AG09319 (cell line): ENCODE results near the gene CUL2.
A peak's percentile ranks its signal among the peaks of the same experiment; 100 is the strongest.
"Not testable (repeated sequence)": the region's sequence is repeated elsewhere in the genome, so short reads cannot be mapped to it uniquely, and the experiment has no call there.

Experiments
- DNase-seq: peaks from one replicate; pipeline ENCODE4 v3.0.0-alpha.2; 2010; ENCODE audit warnings: low read depth; ENCODE audit errors: extremely low read depth
- CTCF ChIP-seq: IDR thresholded peaks from 2 replicates; pipeline ENCODE4 v1.5.1; 2011; ENCODE audit warnings: low read depth, mild to moderate bottlenecking, inconsistent platforms, low read length, moderate library complexity

Gene CUL2

DNA sequence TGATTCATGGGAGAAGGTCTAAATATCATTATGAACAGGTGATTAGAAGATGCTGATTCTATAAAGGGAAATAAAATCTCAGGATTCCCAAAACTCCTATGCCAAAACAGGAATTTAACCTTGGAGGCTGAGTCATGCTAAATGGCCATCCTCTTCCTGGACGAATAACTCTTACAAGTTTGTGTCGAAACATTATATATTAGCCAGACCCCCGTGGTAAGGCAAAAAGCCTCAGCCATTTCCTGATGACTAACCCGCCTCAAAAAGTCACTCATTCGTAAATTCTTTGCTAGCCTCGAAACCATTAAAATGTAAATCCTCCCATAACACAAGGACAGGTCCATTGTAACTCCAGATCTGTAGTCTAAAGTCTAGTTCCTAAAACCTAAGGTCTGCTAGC is 32.0 kb downstream of the CUL2 start:
- TF ChIP-seq CTCF = no peak
- peak; percentile 54 for DNase-seq

- DNase-seq = no peak
- TF ChIP-seq CTCF = no peak
Measured at GRCh38 chr10:35056686-35057085, 33.5 kb downstream of the CUL2 start.

- no peak for DNase-seq
- no peak for TF ChIP-seq CTCF
Measured at GRCh38 chr10:35056133-35056532, 34.0 kb downstream of the CUL2 start.

- no peak for TF ChIP-seq CTCF
- no peak for DNase-seq
Measured at GRCh38 chr10:35050568-35050967, 39.6 kb downstream of the CUL2 start.

GRCh38 chr10:35046074-35046473 is 44.1 kb downstream of the CUL2 start:
- TF ChIP-seq CTCF = no peak
- DNase-seq = no peak

- DNase-seq = not testable (repeated sequence)
Measured at GRCh38 chr10:35045275-35045674, 44.9 kb downstream of the CUL2 start.

- no peak for TF ChIP-seq CTCF
- DNase-seq = no peak
Measured at GRCh38 chr10:35043796-35044344, 46.3 kb downstream of the CUL2 start.

DNA sequence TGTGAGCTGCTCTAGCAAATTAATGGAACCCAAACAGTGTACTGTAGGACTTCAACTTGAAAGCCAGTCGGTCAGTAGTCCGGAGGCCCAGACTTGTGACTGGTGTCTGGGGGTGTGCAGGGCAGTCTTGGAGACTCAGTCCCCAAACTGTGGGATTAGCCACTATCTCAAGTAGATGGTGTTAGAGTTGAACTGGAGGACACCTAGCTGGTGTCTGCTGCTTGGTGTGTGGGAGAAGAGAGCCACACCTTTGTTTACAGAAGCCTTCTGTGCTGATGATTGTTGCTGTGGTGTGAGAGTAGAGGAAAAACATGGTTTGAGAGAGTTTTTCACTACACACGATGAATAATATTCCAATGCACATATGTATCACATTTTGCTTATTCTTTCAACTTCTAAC is 47.4 kb downstream of the CUL2 start:
- no peak for TF ChIP-seq CTCF
- DNase-seq = no peak
